GM18868 (cell line): ENCODE data around the gene PHC2.

Experiments
- ATAC-seq: cut with Tn5 transposase; IDR thresholded peaks from one replicate; pipeline ENCODE4 v1.9.1; 2021; ENCODE audit warnings: mild to moderate bottlenecking, moderate library complexity; ENCODE audit not compliant: unreplicated experiment

PHC2 gene

GRCh38 chr1:33392639-33393038 lies 38.3 kb downstream of the PHC2 start:
- ATAC-seq: no peak

GRCh38 chr1:33392206-33392605 lies 38.7 kb downstream of the PHC2 start:
- no peak for ATAC-seq

- ATAC-seq: no peak
Measured at GRCh38 chr1:33391343-33392078, 39.4 kb downstream of the PHC2 start.

- no peak for ATAC-seq
Measured at GRCh38 chr1:33390542-33390941, 40.4 kb downstream of the PHC2 start.

GRCh38 chr1:33388805-33389771 lies 41.8 kb downstream of the PHC2 start:
- ATAC-seq: no peak

GRCh38 chr1:33387625-33388024 lies 43.3 kb downstream of the PHC2 start:
- ATAC-seq: no peak

- no peak for ATAC-seq
Measured at GRCh38 chr1:33385251-33385650, 45.6 kb downstream of the PHC2 start.

- ATAC-seq: no peak
Measured at GRCh38 chr1:33384040-33384812, 46.7 kb downstream of the PHC2 start.

- ATAC-seq: no peak
Measured at GRCh38 chr1:33383489-33383888, 47.4 kb downstream of the PHC2 start.

- ATAC-seq: no peak
Measured at GRCh38 chr1:33382661-33383415, 48.1 kb downstream of the PHC2 start.

- no peak for ATAC-seq
Measured at GRCh38 chr1:33381977-33382376, 48.9 kb downstream of the PHC2 start.

- no peak for ATAC-seq
Measured at GRCh38 chr1:33380811-33381210, 50.1 kb downstream of the PHC2 start.

- ATAC-seq: no peak
Measured at GRCh38 chr1:33379631-33380354, 51.1 kb downstream of the PHC2 start.

- no peak for ATAC-seq
Measured at GRCh38 chr1:33378976-33379375, 51.9 kb downstream of the PHC2 start.

- no peak for ATAC-seq
Measured at GRCh38 chr1:33378524-33378923, 52.4 kb downstream of the PHC2 start.

GRCh38 chr1:33377756-33378155 lies 53.1 kb downstream of the PHC2 start:
- no peak for ATAC-seq

- no peak for ATAC-seq
Measured at GRCh38 chr1:33377013-33377412, 53.9 kb downstream of the PHC2 start.

- no peak for ATAC-seq
Measured at GRCh38 chr1:33375316-33375715, 55.6 kb downstream of the PHC2 start.

GRCh38 chr1:33374336-33375105 lies 56.4 kb downstream of the PHC2 start:
- ATAC-seq: no peak
